PC-3 (cell line): ENCODE results near the gene BAIAP2.

Source experiments
- EZH2 ChIP-seq: fragments of 300-600 bp; sonication (generic); IDR thresholded peaks from one replicate; pipeline ENCODE4 v1.6.1; 2017; ENCODE audit warnings: antibody characterized with exemption, mild to moderate bottlenecking, low read length; ENCODE audit not compliant: unreplicated experiment
- EZH2phosphoT487 ChIP-seq: fragments of 300-600 bp; sonication (generic); IDR thresholded peaks from 2 replicates; pipeline ENCODE4 v1.6.1; 2018; ENCODE audit warnings: mild to moderate bottlenecking, antibody characterized with exemption, low read length, borderline replicate concordance
- TF ChIP-seq, protein P1 (sequence below): fragments of 300-600 bp; sonication (generic); conservative IDR thresholded peaks from 2 replicates; pipeline ENCODE4 v1.5.1; 2017; ENCODE audit warnings: antibody characterized with exemption, low read depth, mild to moderate bottlenecking, low read length

DNA sequence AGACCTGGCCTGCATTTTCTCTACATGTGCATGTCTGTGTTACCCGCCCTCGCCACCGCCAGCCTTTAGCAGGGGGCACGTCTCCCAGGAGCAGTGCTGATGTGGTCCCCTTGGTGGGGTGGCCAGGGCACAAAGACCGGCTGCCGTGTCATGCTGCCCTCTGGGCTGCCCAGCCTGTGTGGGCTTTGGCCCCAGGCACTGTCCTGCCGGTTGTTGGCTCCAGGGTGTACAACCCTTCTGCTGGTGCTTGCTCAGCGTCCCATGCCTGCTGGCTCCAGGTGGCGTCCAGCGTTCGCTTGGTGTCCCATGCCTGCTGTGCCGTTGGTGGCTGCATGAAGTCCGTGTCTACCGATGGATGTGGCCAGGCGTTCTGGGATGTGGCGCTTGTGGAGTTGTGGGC, 4.1 kb downstream of the BAIAP2 start:
- TF ChIP-seq, protein P1, sequence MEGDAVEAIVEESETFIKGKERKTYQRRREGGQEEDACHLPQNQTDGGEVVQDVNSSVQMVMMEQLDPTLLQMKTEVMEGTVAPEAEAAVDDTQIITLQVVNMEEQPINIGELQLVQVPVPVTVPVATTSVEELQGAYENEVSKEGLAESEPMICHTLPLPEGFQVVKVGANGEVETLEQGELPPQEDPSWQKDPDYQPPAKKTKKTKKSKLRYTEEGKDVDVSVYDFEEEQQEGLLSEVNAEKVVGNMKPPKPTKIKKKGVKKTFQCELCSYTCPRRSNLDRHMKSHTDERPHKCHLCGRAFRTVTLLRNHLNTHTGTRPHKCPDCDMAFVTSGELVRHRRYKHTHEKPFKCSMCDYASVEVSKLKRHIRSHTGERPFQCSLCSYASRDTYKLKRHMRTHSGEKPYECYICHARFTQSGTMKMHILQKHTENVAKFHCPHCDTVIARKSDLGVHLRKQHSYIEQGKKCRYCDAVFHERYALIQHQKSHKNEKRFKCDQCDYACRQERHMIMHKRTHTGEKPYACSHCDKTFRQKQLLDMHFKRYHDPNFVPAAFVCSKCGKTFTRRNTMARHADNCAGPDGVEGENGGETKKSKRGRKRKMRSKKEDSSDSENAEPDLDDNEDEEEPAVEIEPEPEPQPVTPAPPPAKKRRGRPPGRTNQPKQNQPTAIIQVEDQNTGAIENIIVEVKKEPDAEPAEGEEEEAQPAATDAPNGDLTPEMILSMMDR: no peak
- TF ChIP-seq EZH2phosphoT487 (no peak), EZH2 (no peak)
